GM10266 (cell line): ENCODE results near the gene KIF5C.

ENCODE experiments used
- DNase-seq: peaks from one replicate; pipeline ENCODE4 v3.0.0; 2012; ENCODE audit errors: extremely low spot score
- TF ChIP-seq, protein P1 (sequence below): IDR thresholded peaks from 2 replicates; pipeline ENCODE4 v1.5.1; 2012; ENCODE audit warnings: mild to moderate bottlenecking, low read depth; ENCODE audit not compliant: control insufficient read depth, insufficient read depth; ENCODE audit errors: missing control alignments

Gene KIF5C

DNA sequence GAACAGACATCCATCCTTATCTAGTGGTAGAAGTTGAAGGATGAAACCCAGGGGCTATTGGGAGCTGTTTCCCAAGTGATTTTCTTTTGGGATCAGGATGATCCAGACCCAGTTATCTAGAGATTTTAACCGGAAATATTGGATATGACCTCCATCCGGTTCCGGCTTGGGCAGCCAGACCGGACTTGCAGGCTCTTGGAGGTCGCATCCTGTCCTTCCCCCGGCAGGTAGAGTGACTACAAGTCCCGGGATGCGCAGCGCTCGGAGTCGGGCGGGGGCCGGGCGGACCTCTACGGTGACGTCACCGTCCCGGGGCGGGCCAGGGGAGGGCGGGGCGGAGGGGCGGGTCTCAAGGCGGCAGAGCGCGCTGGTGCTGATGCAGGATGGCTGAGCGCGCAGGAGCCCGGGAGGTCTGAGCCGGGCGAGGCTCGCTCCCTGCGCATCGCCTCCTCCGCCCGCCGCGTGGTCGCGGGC is at the start of gene KIF5C:
KIF5C (plus strand) TSS at position 360 of the 474 bp plus-strand sequence. CDS start 391 bp downstream, outside the sequence.
- TF ChIP-seq, protein P1, sequence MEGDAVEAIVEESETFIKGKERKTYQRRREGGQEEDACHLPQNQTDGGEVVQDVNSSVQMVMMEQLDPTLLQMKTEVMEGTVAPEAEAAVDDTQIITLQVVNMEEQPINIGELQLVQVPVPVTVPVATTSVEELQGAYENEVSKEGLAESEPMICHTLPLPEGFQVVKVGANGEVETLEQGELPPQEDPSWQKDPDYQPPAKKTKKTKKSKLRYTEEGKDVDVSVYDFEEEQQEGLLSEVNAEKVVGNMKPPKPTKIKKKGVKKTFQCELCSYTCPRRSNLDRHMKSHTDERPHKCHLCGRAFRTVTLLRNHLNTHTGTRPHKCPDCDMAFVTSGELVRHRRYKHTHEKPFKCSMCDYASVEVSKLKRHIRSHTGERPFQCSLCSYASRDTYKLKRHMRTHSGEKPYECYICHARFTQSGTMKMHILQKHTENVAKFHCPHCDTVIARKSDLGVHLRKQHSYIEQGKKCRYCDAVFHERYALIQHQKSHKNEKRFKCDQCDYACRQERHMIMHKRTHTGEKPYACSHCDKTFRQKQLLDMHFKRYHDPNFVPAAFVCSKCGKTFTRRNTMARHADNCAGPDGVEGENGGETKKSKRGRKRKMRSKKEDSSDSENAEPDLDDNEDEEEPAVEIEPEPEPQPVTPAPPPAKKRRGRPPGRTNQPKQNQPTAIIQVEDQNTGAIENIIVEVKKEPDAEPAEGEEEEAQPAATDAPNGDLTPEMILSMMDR: no peak
- DNase-seq: peak; percentile 95

DNA sequence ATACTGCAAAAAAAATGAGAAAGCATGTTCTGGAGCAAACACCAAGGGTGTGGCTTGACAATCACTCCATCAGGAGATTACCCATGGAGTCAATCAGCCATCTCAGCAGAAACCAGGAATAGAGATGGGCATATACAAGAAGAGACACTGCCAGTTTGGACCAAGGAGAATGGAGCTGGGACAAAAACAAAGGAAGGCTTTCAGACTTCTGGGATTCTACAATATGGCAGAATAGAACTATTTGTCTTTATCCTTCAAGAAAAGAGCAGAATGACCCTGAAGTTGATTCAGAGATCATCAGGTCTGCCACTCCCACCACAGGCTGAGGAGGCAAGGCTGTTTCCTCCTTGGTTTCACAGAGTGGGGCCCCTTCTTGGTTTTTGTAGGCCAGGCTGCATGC is 48.2 kb upstream of the KIF5C start:
- TF ChIP-seq, protein P1: no peak
- DNase-seq: no peak

DNA sequence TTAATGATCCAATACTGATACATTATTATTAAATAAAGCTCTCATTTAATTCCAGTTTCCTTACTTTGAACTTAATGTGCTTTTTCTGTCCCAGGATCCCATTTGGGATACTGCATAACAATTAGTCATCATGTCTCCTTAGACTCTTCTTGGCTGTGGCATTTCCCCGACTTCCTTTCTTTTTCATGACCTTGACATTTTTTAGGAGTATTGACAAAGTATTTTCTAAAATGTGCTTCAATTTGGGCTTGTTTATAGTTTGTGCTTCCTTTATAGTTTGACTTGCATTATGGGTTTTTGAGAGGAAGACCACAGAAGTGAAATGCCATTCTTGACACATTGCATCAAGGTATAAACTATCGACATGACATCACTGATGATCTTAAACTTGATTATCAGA is 46.1 kb upstream of the KIF5C start:
- TF ChIP-seq, protein P1: no peak
- no peak for DNase-seq

DNA sequence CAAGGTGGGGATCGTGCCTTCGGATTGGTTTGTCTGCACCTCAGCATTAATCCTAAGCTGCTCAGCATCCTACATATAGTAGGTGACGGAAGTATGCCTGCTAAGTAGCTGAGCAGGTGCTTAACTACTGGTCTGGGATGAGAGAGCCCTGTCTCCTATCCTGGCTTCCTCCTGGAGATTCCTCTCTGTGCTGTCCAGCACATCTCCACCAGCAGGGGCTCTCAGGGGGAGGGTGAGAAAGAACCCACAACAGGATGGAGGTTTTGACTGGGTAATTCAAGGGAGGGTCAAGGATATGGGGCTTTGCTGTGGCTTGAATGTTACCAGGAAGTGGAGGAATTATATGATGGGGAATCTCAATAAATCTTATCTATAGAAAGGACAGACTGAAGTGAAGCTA is 45.4 kb upstream of the KIF5C start:
- TF ChIP-seq, protein P1: no peak
- DNase-seq: no peak

DNA sequence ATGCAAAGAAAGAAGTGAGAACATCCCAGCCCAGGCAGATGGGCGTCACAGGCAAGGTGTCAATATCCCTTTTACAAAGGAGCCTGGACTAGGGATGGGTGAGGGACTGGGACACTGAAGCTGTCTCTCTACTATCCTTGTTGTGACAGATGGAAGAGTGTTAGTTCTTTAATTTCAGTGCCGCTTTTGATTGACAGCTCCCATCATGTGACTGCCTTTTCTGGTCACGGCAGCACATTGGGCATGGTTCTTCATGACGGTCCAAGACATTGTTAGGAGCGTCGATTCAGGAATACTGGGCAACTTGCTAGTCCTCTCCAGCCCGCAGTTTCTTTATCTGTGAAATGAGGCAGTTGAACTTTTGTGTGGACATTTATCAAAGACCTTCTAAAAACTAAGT is 42.4 kb upstream of the KIF5C start:
- no peak for DNase-seq
- TF ChIP-seq, protein P1: no peak

DNA sequence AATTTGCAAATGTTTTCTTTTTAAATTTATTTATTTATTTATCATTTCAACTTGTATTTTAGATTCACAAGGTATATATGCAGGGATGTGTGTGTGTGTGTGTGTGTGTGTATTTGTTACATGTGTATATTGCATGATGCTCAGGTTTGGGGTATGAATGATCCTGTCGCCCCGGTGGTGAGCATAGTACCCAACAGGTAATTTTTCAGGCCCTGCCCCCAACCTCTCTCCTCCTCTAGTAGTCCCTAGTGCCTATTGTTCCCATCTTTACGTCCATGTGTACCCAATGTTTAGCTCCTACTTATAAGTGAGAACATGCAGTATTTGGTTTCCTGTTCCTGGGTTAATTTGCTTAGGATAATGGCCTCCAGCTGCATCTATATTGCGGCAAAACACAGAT is 33.0 kb upstream of the KIF5C start:
- TF ChIP-seq, protein P1: no peak
- no peak for DNase-seq

DNA sequence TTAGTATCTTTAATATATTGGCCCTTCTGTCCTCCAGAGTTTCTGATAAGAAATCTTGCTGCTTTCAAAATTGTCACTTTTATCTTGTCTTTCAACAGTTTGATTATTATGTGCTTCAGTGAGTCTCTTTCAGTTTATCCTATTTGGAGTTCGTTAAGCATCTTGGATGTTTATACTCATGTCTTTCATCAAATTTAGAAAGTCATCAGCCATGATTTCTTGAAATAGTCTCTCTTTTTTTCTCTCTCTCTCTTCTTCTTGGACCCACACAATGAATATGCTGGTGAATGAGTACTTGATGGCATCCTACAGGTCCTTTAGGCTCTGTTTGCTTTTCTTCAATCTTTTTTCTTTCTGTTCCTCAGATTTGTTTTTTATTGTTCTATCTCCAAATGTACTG is 26.9 kb upstream of the KIF5C start:
- no peak for DNase-seq
- TF ChIP-seq, protein P1: no peak
